Activated T-helper 9 cell treated with anti-CD3 and anti-CD28 coated beads, Interleukin-2, amount 50 U/mL, for 16 hours (primary cell): ENCODE data around the gene WDR41.

Experiments used
- DNase-seq: peaks from one replicate; pipeline ENCODE4 v3.0.0-alpha.2; 2020; ENCODE audit warnings: low read depth

The WDR41 gene

DNA sequence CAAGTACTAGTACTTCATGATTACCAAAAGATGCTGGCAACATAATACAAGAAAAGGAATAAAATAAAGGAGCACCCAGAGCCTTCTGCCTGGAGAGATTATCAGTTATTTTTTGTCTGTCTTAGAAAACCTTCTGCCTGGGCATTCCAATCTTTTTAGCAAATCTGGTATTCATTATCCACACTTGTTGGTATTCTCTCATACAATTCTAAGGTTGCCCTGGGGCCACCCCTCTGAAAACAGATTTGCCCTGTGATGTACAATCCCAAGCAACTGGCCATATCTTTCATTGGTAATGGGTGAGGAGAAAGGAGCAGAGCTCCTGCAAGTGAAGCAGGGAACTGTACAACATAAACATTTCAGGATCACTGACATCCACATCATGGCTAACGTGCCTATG, 47.8 kb downstream of the WDR41 start:
- no peak for DNase-seq

GRCh38 chr5:77443670-77444069, 48.4 kb downstream of the WDR41 start:
- no peak for DNase-seq

DNA sequence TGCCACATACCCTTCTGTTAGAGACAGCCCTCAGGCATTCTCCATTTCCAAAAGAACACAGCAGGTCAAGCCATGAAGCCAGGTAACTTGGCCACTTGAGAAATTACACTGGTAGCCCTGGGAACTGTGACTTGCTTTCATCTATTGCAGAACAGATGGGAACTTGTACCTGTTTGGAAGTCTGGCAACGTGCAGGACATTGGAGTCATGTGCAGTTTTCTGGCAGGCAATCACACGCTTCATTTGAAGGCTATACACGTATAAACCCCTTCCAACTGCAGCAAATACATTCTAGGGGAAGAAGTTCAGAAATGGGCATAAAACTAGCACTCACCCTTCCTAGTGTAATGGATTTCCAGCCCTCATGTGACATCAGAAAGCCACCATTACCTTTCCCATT, 54.0 kb downstream of the WDR41 start:
- no peak for DNase-seq

DNA sequence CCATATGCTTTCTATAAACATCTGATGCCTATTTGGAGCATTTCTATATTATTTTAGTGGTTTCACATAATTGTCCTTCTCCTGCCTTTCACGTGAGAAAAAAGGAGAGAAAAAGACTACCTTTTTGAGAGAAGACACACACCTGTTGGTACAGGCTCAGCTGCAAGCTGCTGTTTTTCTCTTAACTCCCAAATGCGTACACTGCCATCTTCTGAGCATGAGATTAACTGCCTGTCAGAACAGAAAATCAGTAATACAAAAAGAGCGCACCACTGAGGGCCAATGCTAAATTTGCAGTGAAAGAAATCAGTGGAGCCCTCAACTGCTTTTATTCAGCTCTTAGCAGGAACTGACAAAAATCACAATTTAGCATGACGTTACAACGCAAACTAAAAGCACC, 54.9 kb downstream of the WDR41 start:
- no peak for DNase-seq

DNA sequence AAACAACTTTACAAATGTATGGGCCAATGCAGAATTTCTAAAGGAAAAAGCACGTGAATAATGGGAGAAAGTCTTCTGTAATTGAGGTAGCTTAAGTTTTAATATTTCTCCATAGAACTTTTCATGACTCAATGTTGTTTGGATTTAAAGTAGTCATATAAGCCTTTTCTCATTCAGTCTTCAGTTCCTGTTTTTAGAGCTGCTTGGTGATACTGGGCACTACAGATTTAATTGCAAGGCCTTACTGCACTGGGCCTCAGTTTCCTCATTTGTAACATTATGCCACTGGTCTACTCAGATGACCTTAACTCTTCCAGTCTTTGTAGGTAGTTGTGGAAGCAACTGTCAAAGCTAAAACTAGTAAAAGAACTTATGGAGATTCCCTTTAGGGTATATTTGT, 60.4 kb downstream of the WDR41 start:
- DNase-seq: no peak

DNA sequence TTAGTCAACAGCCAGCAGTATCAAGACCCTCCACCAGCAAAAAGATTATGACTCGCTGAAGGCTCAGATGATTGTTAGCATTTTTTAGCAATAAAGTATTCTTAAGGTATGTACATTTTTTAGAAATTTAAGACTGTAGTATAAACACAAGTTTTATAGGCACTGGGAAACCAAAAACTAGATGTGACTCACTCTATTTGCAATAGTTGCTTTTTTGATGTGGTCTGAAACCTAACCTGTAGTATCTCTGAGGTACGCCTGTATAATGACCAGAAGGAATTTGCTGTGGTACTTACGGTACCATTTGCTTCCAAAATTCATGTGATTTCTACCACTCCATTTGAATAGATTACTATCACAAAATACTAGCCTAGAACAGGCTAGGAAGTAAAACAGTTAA, 60.8 kb downstream of the WDR41 start:
- no peak for DNase-seq

DNA sequence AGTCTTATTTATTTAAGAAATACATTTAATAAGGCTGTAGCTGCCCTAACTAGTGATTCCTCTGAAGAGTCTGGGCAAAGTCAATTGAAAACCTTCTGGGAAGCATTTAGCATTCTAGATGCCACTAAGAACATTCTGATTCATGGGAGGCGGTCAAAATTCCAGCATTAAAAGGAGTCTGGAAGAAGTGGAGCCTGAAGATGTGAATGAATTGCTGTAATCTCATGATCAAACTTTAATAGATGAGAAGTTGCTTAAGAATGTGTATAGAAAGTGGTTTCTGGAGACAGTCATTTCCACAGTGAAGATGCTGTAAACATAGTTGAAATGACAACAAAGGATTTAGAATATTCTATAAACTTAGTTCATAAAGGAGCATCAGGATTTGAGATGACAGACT, 61.4 kb downstream of the WDR41 start:
- no peak for DNase-seq

GRCh38 chr5:77428526-77428925, 63.6 kb downstream of the WDR41 start:
- no peak for DNase-seq

DNA sequence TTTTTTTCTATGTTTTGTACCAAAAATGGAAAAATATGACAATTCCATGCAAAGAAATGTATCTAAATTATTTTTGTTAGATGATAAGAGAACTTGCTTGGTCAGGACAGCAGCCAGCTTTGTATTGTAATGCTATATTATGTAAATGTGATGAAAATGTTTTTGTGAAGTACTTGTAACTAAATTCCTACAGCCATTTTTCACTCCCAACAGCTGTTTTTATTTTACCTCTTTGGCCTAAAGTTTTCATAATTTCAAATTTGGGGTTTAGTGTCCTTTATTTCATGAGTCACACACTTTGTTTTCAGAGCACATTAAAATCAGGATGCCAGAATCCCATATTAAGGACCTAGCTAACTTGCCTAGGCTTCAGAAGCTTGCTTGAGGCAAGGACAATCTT, 64.1 kb downstream of the WDR41 start:
- no peak for DNase-seq

DNA sequence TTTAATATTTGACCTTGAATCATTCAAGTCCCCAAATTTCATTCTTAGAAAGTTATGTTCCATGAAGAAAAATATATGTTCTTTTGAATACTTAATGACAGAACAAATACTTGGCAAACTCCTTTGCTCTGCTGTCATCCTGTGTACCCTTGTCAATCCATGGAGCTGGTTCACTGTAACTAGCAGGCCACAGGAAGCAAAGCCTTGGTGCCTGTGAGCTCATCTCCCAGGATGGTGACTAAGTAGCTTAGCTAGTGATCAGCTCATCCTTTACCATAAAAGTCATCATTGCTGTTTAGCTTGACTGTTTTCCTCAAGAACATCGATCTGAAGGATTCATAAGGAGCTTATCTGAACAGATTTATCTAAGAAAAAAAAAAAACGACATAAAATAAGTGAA, 65.4 kb downstream of the WDR41 start:
- no peak for DNase-seq

- DNase-seq: no peak
These were observed 66.0 kb downstream of the WDR41 start for GRCh38 chr5:77425998-77426659.

- DNase-seq: no peak
These were observed 66.7 kb downstream of the WDR41 start for GRCh38 chr5:77425420-77425819.

- DNase-seq: no peak
These were observed 67.2 kb downstream of the WDR41 start for GRCh38 chr5:77424921-77425320.

- DNase-seq: no peak
These were observed 68.9 kb downstream of the WDR41 start for GRCh38 chr5:77423022-77423750.

GRCh38 chr5:77420940-77421339, 71.2 kb downstream of the WDR41 start:
- no peak for DNase-seq

DNA sequence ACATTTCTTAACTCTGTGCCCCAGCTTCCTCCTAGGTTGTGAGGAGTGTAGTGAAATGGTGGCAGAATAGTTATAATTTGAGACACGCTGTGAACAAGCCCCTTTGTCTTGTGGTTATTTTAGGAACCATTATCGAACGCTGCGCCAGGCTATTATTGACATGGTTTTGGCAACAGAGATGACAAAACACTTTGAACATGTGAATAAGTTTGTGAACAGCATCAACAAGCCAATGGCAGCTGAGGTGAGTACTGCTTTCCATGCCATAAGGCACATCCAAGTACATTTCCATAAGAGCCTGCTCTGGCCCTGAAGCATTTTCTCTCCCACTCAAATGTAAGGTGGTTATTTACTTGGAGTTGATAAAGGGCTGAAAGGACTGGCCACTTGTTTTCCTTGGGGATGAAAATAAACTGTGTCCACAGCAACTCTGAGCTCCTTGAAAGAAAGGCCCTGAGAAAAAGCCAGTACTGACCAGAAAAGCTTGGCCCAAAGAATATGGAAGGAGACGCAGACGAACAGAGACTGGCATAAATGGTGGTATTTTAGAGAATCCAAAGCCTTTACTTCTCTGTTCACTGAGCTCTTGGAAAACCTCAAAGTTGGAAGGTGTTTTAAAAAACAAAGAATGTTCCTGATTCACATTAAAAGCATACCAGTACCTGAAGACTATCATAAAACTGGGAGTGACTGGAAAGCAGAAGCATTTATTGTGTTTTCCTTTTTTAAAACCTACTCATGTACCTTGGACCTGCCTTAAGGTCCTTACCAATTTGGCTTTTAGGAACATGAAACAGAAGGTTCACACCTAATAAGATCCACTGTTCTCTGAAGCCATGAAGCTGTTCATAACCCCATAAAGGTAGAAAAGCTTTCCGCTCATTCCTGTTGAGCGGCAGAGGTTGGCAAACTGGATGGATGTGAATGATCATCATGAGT, 72.2 kb downstream of the WDR41 start:
- no peak for DNase-seq

DNA sequence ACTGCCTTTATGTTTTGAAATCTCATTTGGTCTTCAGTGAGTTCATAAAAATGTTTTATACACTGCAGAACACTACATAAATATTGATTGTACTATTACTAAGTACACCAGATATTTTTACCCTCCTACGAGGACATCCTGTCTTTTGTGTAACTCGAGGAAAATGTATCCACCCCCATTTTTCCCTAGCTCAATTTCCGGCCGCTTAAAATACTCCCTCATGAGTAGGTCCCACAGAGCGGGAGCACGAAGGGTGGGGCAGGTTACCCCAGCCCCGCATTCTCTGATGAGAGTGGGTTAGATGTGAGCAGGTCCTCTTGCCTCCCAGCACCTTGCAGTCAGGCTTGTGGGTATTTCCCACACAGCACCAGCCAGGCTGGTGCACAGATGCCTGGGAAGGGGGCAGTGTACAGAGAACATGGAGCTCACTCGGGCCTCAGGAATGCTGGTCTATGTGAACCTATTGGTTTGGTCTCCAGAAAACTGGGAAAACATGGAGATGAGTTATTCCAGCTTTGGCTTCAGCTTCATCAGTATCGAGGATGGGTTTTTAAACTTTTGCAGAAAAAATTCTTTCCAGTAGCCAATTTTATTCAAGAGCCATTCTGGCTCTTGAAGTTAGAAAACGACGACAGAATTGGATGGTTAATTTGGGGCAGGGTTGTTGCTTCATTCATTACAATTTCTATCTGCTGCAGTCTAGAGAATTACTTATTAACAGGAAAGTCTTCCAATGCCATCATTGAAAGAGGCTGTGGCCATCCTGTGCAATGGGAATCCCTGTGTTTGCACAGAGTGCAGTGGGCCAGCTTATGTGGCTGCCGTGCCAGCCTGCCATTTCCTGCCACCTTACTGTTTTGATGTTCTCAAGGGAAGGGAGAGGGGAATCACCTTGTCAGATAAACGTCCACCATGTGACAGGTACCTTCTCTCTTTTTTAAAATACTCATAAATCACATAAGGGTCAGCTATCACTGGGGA, 73.2 kb downstream of the WDR41 start:
- no peak for DNase-seq

GRCh38 chr5:77418162-77418561, 74.0 kb downstream of the WDR41 start:
- no peak for DNase-seq

DNA sequence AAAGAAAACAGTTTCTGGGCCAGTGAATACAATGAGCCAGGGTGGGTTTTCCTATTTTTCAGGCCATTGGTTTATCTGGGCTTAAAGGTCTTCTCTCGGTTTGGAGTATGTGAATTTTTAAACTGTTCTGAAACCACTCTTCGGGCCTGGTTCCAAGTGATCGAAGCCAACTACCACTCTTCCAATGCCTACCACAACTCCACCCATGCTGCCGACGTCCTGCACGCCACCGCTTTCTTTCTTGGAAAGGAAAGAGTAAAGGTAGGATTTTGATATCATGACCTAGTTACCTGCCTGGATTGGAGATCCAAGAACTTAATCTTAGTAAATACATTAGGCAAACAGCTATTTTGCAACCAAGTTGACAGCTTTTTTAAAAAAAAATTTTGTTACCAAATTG, 79.1 kb downstream of the WDR41 start:
- DNase-seq: no peak

- no peak for DNase-seq
These were observed 82.1 kb downstream of the WDR41 start for GRCh38 chr5:77409870-77410621.

DNA sequence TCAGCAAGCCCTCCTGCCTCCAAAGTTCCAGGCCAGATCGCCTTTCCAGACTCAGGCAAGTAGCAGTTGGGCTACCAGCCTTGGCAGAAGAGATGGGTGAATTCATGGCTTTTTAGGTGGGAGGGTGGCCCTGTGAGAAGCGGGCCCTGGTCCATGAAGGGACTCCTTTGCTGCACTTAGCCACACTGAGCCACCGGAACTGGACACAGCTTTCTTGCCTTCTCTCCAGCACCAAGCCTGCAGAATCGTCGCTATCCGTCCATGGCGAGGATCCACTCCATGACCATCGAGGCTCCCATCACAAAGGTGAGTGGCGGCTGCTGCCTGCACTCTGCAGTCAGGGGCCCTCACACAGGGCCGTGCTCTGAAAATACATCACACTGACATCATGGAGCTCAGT, 85.0 kb downstream of the WDR41 start:
- DNase-seq: no peak
